OCI-LY3 (cell line): ENCODE measurements around the gene FAM219B.

Experiments used
- EZH2phosphoT487 ChIP-seq: fragments of 200-600 bp; shearing (Covaris generic); IDR thresholded peaks from 2 replicates; pipeline ENCODE4 v1.6.1; 2018; ENCODE audit warnings: antibody characterized with exemption, mixed run types, low read depth
- TF ChIP-seq, protein P1 (sequence below): fragments of 200-600, 300-600 bp; sonication (generic); IDR thresholded peaks from 2 replicates; pipeline ENCODE4 v1.5.1; 2014; ENCODE audit warnings: antibody characterized with exemption, low read length, low read depth

DNA sequence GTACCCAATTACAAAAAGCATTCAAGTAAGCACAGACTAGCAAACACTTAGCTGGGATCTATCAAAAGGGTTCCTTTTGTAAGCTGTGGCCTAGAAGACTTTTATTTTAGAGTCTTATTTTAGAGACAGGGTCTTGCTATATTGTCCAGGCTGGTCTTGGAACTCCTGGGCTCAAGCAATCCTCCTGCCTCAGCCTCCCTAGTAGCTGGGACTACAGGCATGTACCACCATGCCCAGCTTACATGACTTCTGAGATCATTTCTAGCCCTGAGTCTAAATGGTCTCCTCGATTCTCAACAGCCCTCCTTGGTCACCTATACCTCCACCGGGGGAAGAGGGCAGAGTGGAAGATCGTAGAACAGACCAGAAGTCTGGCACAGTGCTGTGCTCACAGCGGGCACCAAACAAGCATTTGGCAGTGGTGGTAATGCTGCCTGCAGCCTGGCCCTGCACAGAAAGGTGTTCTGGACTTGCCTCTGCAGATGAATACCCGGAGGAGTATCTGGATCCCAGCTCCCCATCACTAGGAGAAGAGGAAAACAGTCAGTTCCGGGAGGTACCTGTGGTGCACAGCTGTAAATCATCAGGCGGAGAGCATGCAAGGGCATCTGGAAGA is 2.4 kb downstream of the FAM219B start:
- TF ChIP-seq, protein P1, sequence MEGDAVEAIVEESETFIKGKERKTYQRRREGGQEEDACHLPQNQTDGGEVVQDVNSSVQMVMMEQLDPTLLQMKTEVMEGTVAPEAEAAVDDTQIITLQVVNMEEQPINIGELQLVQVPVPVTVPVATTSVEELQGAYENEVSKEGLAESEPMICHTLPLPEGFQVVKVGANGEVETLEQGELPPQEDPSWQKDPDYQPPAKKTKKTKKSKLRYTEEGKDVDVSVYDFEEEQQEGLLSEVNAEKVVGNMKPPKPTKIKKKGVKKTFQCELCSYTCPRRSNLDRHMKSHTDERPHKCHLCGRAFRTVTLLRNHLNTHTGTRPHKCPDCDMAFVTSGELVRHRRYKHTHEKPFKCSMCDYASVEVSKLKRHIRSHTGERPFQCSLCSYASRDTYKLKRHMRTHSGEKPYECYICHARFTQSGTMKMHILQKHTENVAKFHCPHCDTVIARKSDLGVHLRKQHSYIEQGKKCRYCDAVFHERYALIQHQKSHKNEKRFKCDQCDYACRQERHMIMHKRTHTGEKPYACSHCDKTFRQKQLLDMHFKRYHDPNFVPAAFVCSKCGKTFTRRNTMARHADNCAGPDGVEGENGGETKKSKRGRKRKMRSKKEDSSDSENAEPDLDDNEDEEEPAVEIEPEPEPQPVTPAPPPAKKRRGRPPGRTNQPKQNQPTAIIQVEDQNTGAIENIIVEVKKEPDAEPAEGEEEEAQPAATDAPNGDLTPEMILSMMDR, result no peak
- TF ChIP-seq EZH2phosphoT487, result no peak
